HepG2 (cell line): ENCODE results near the gene TTC1. TPM values are rescaled to one million over a fixed set of nuclear protein-coding genes. Genes with fewer than 3 reads are reported as not detected.

ENCODE experiments used
- ATAC-seq: fragments of 200-7000 bp; cut with Tn5 transposase; 3 replicates; pipeline ENCODE4 v1.9.1; 2020; ENCODE audit warnings: mild to moderate bottlenecking, moderate library complexity
- BruUV-seq: library from RNA; stranded (reverse); fragments of 400-500 nt; replicated peaks from 2 replicates; lab custom pipeline; 2021; lab: Mats Ljungman, UMichigan
- CTCF ChIA-PET: fragments of 300-600 bp; formaldehyde crosslinking; extraction: SDS; loops from one replicate; lab custom pipeline; 2021; ENCODE audit warnings: low total read pairs, inconsistent platforms, low intra/inter-chr PET ratio; lab: Yijun Ruan, JAX
- POLR2A ChIA-PET: fragments of 350-600 bp; sonication (Branson Sonifier 250); formaldehyde crosslinking; loops from one replicate; lab custom pipeline; 2020; ENCODE audit warnings: antibody characterized with exemption, inconsistent platforms; lab: Yijun Ruan, JAX
- DNase-seq: peaks from one replicate; pipeline ENCODE4 v3.0.0-alpha.2; 2015; ENCODE audit warnings: low spot score
- FAIRE-seq: peaks from 3 replicates; lab custom pipeline; 2011; peaks lifted over from hg19 to GRCh38; lab: Jason Lieb, UNC
- H2AFZ ChIP-seq: one replicate; pipeline ENCODE4 v1.6.1; 2011; ENCODE audit warnings: low read length, inconsistent platforms
- H3K27ac ChIP-seq: fragments of 300-600 bp; 3 replicates; pipeline ENCODE4 v1.8.0; 2011; ENCODE audit warnings: mixed run types, mild to moderate bottlenecking, mixed read lengths, low read length, inconsistent platforms; ENCODE audit not compliant: insufficient read depth; ENCODE audit errors: extremely low read length
- H3K27me3 ChIP-seq, 2 experiments: fragments of 200-600 bp in 1 of 2; 2 replicates in 1 of 2; 3 replicates in 1 of 2; pipeline versions ENCODE4 v1.6.0 to v1.8.0; 2011; ENCODE audit warnings: low read length in 2 of 2, mild to moderate bottlenecking in 2 of 2, moderate library complexity in 2 of 2, inconsistent platforms in 1 of 2; ENCODE audit not compliant: insufficient read depth in 2 of 2, control insufficient read depth in 1 of 2
- H3K36me3 ChIP-seq, 2 experiments: fragments of 200-600 bp in 1 of 2; replicated peaks in 1 of 2; 2 replicates in 1 of 2; 3 replicates in 1 of 2; pipeline versions ENCODE4 v1.5.1 to v1.8.0; 2011; ENCODE audit warnings: low read length in 2 of 2, inconsistent platforms in 1 of 2; ENCODE audit not compliant: insufficient read depth in 2 of 2, control insufficient read depth in 1 of 2
- H3K4me1 ChIP-seq: 2 replicates; pipeline ENCODE4 v1.5.1; 2012; ENCODE audit warnings: low read length, inconsistent platforms; ENCODE audit not compliant: insufficient read depth
- H3K4me2 ChIP-seq: 2 replicates; pipeline ENCODE4 v1.6.0; 2011; ENCODE audit warnings: low read depth, low read length, inconsistent platforms
- H3K4me3 ChIP-seq, 3 experiments: fragments of 200-600 bp in 1 of 3; sonication (generic), shearing (Covaris generic) in 1 of 3; replicated peaks in 1 of 3; 2 replicates each; pipeline ENCODE4 v1.5.1; 2011 to 2016; ENCODE audit warnings: low read length in 3 of 3, inconsistent platforms in 2 of 3, low read depth in 2 of 3, mild to moderate bottlenecking in 2 of 3, control low read depth in 1 of 3, mixed read lengths in 1 of 3; ENCODE audit not compliant: insufficient read depth in 1 of 3
- H3K79me2 ChIP-seq: one replicate; pipeline ENCODE4 v1.6.1; 2011; ENCODE audit warnings: low read length, inconsistent platforms; ENCODE audit not compliant: insufficient read depth
- H3K9ac ChIP-seq: 2 replicates; pipeline ENCODE4 v1.6.0; 2011; ENCODE audit warnings: mild to moderate bottlenecking, low read depth, low read length, inconsistent platforms; ENCODE audit not compliant: insufficient read depth
- H3K9me3 ChIP-seq: 2 replicates; pipeline ENCODE4 v1.5.1; 2012; ENCODE audit warnings: mild to moderate bottlenecking, low read length
- H4K20me1 ChIP-seq: 2 replicates; pipeline ENCODE4 v1.6.0; 2011; ENCODE audit warnings: inconsistent platforms, mild to moderate bottlenecking, low read length, moderate library complexity; ENCODE audit not compliant: insufficient read depth
- CEBPB ChIP-seq: IDR thresholded peaks from 2 replicates; pipeline ENCODE4 v1.6.1; 2011; ENCODE audit warnings: low read depth, low read length, improper control_type of control experiment, borderline replicate concordance
- SIX4 ChIP-seq: sonication (generic); formaldehyde crosslinking; IDR thresholded peaks from 2 replicates; pipeline ENCODE4 v1.4.0; 2020; ENCODE audit warnings: missing genetic modification reagents
- ZFP41 ChIP-seq: sonication (generic); formaldehyde crosslinking; IDR thresholded peaks from 2 replicates; pipeline ENCODE4 v1.4.0; 2020; ENCODE audit warnings: mild to moderate bottlenecking, missing genetic modification reagents, borderline replicate concordance
- WGBS: methylation state at CpG from one replicate; pipeline ENCODE4 v1.1.6; 2017; ENCODE audit warnings: low lambda C conversion rate; 5-methylcytosine and 5-hydroxymethylcytosine counted together
- in situ Hi-C: cut with HindIII; loops from 2 replicates; pipeline ENCODE4 v1.10.0; 2017; ENCODE audit warnings: low pct_unique_long_range_greater_than_20kb; ENCODE audit not compliant: extremely low pct_ligation_motif_present
- intact Hi-C: fragments of 100-400 bp; cut with micrococcal nuclease; formaldehyde crosslinking; loops from one replicate; pipeline ENCODE4 v1.10.0; 2022; ENCODE audit not compliant: unreplicated experiment
- polyA plus RNA-seq, 8 experiments: library from polyadenylated mRNA; depleted of rRNA in 3 of 8; stranded (reverse) in 7 of 8; unstranded in 1 of 8; fragments of >200 nt; fragmentation: Illumina TruSeq in 4 of 8; extraction: Trizol in 4 of 8; gene quantifications; 2 replicates each; pipeline versions ENCODE4 v1.2.1 to v1.2.3, GENCODE V29; 2011 to 2016; ENCODE audit warnings: low read depth in 4 of 8, missing spikeins in 1 of 8, mixed read lengths in 1 of 8; ENCODE audit not compliant: insufficient read depth in 1 of 8
- total RNA-seq, 5 experiments: library from RNA; depleted of rRNA; stranded (reverse); fragments of >200 nt; fragmentation: Illumina TruSeq; extraction: Trizol; gene quantifications; 2 replicates each; pipeline ENCODE4 v1.2.3, GENCODE V29; 2016; ENCODE audit warnings: low read depth in 1 of 5

Gene TTC1
- total and polyA plus RNA-seq, 2 of the 13 experiments (the other 11 are each of a cell fraction or from before 2014, with no cell fraction given), result 16.1 to 72.1 TPM

GRCh38 chr5:160036884-160037283 lies 27.9 kb downstream of the TTC1 start:
- no peaks in the 10 kb centered on the region for H3K4me1 ChIP-seq
- in situ Hi-C loops, result no loop called here
- no peak overlapping the region for H3K4me2 ChIP-seq
- peaks cover 9 to 44% of the 10 kb centered on the region in 2 experiments for H3K36me3 ChIP-seq
- BruUV-seq, result no TSS peak
- H3K79me2 ChIP-seq, result no peaks in the 10 kb centered on the region
- H3K4me3 ChIP-seq, result no peak overlapping the region
- H3K9me3 ChIP-seq, result no peaks in the 10 kb centered on the region
- H3K27ac ChIP-seq, result no peak overlapping the region
- H3K27me3 ChIP-seq, result no peaks in the 10 kb centered on the region
- H4K20me1 ChIP-seq, result no peaks in the 10 kb centered on the region
- CTCF ChIA-PET, result no interaction called here
- DNase-seq (no peak), ATAC-seq (no peak), FAIRE-seq (no peak)
- H2AFZ ChIP-seq, result no peak overlapping the region
- no peak overlapping the region for H3K9ac ChIP-seq
- intact Hi-C loops, result no loop called here
- POLR2A ChIA-PET, result no interaction called here
- no peak for TF ChIP-seq ZFP41 (CRISPR knock-in tag)

- H3K27ac ChIP-seq, result no peak overlapping the region
These were observed 31.0 kb downstream of the TTC1 start for GRCh38 chr5:160039810-160040470.

More at GRCh38 chr5:160039810-160040470, 31.0 kb downstream of the TTC1 start:
- ChIA-PET CTCF (no interaction called here), POLR2A (no interaction called here)
- Histone ChIP-seq H3K9me3 (no peaks in the 10 kb centered on the region), H3K36me3 (peaks cover 7 to 59% of the 10 kb centered on the region in 2 experiments), H3K4me1 (no peaks in the 10 kb centered on the region), H3K4me2 (no peak overlapping the region), H2AFZ (no peak overlapping the region), H3K27me3 (no peaks in the 10 kb centered on the region), H3K4me3 (no peak overlapping the region), H3K9ac (no peak overlapping the region), H3K79me2 (no peaks in the 10 kb centered on the region), H4K20me1 (no peaks in the 10 kb centered on the region)
- no peak for ATAC-seq
- DNase-seq, result peak; percentile 7
- in situ Hi-C loops (no loop called here), intact Hi-C loops (no loop called here)
- FAIRE-seq, result no peak
- no TSS peak for BruUV-seq
- TF ChIP-seq CEBPB (peak; percentile 8; the same call in 1 of the 2 replicates), SIX4 (CRISPR knock-in tag) (no peak)
- 58% methylated on average over 2 of the region's 2 CpGs for WGBS
